Central memory CD8-positive, alpha-beta T cell (primary cell): ENCODE results near the gene USP35.

ENCODE experiments used
- ATAC-seq: fragments of 150-1000 bp; cut with Tn5 transposase; replicated peaks from 2 replicates; pipeline ENCODE4 v1.10.0; 2022; ENCODE audit warnings: mild to moderate bottlenecking, moderate FRiP score, moderate number of reproducible peaks; ENCODE audit not compliant: poor library complexity, severe bottlenecking; ENCODE audit errors: extremely low read depth
- DNase-seq, 2 donors: peaks; one replicate each; pipeline ENCODE4 v3.0.0; 2021; ENCODE audit warnings: low spot score in 2 of 2
- H3K27ac Mint-ChIP-seq: one replicate; pipeline ENCODE4 v1.8.0; 2022; ENCODE audit warnings: low read depth, mild to moderate bottlenecking, moderate library complexity, mixed read lengths
- H3K27me3 Mint-ChIP-seq: one replicate; pipeline ENCODE4 v1.8.0; 2022; ENCODE audit warnings: mixed read lengths
- H3K36me3 Mint-ChIP-seq: one replicate; pipeline ENCODE4 v1.8.0; 2022; ENCODE audit warnings: mild to moderate bottlenecking, moderate library complexity, mixed read lengths; ENCODE audit not compliant: insufficient read depth
- H3K4me1 Mint-ChIP-seq: one replicate; pipeline ENCODE4 v1.8.0; 2022; ENCODE audit warnings: mixed read lengths
- H3K4me3 Mint-ChIP-seq: one replicate; pipeline ENCODE4 v1.8.0; 2022; ENCODE audit warnings: mild to moderate bottlenecking, moderate library complexity, mixed read lengths
- H3K9me3 Mint-ChIP-seq: one replicate; pipeline ENCODE4 v1.8.0; 2022; ENCODE audit warnings: mixed read lengths

Gene USP35

GRCh38 chr11:78205256-78205655 lies 16.5 kb downstream of the USP35 start:
- peaks cover 19% of the 10 kb centered on the region for H3K36me3 Mint-ChIP-seq
- no peak overlapping the region for H3K4me3 Mint-ChIP-seq
- no peak for DNase-seq
- H3K9me3 Mint-ChIP-seq, result no peaks in the 10 kb centered on the region
- H3K4me1 Mint-ChIP-seq, result peaks cover 35% of the 10 kb centered on the region
- H3K27ac Mint-ChIP-seq, result no peak overlapping the region
- ATAC-seq, result no peak
- H3K27me3 Mint-ChIP-seq, result no peaks in the 10 kb centered on the region

GRCh38 chr11:78205691-78206090 lies 17.0 kb downstream of the USP35 start:
- peaks cover 20% of the 10 kb centered on the region for H3K36me3 Mint-ChIP-seq
- H3K27ac Mint-ChIP-seq, result no peak overlapping the region
- H3K4me3 Mint-ChIP-seq, result no peak overlapping the region
- no peaks in the 10 kb centered on the region for H3K27me3 Mint-ChIP-seq
- ATAC-seq, result no peak
- no peaks in the 10 kb centered on the region for H3K9me3 Mint-ChIP-seq
- H3K4me1 Mint-ChIP-seq, result peaks cover 35% of the 10 kb centered on the region
- no peak for DNase-seq

- H3K4me3 Mint-ChIP-seq, result no peak overlapping the region
- peaks cover 20% of the 10 kb centered on the region for H3K36me3 Mint-ChIP-seq
- H3K27ac Mint-ChIP-seq, result peak overlapping the region; percentile 12
- peaks cover 27% of the 10 kb centered on the region for H3K4me1 Mint-ChIP-seq
- DNase-seq, result no peak
- no peaks in the 10 kb centered on the region for H3K9me3 Mint-ChIP-seq
- ATAC-seq, result no peak
- H3K27me3 Mint-ChIP-seq, result no peaks in the 10 kb centered on the region
These were observed 19.0 kb downstream of the USP35 start for GRCh38 chr11:78207532-78208256.

- peak overlapping the region; percentile 78 for H3K27ac Mint-ChIP-seq
- H3K27me3 Mint-ChIP-seq, result no peaks in the 10 kb centered on the region
- no peak for DNase-seq
- H3K9me3 Mint-ChIP-seq, result no peaks in the 10 kb centered on the region
- ATAC-seq, result no peak
- no peak overlapping the region for H3K4me3 Mint-ChIP-seq
- peaks cover 16% of the 10 kb centered on the region for H3K36me3 Mint-ChIP-seq
- peaks cover 20% of the 10 kb centered on the region for H3K4me1 Mint-ChIP-seq
These were observed 19.8 kb downstream of the USP35 start for GRCh38 chr11:78208257-78209165.

- Mint-ChIP-seq H3K9me3 (no peaks in the 10 kb centered on the region), H3K4me3 (no peak overlapping the region), H3K4me1 (peaks cover 17% of the 10 kb centered on the region), H3K27me3 (no peaks in the 10 kb centered on the region), H3K36me3 (peaks cover 18% of the 10 kb centered on the region), H3K27ac (no peak overlapping the region)
- no peak for DNase-seq
- no peak for ATAC-seq
These were observed 20.8 kb downstream of the USP35 start for GRCh38 chr11:78209478-78209877.

GRCh38 chr11:78210000-78210608 lies 21.4 kb downstream of the USP35 start:
- no peak overlapping the region for H3K4me3 Mint-ChIP-seq
- DNase-seq (no peak), ATAC-seq (no peak)
- no peaks in the 10 kb centered on the region for H3K9me3 Mint-ChIP-seq
- no peaks in the 10 kb centered on the region for H3K27me3 Mint-ChIP-seq
- H3K36me3 Mint-ChIP-seq, result peaks cover 20% of the 10 kb centered on the region
- H3K27ac Mint-ChIP-seq, result no peak overlapping the region
- H3K4me1 Mint-ChIP-seq, result peaks cover 12% of the 10 kb centered on the region

- Mint-ChIP-seq H3K4me1 (peaks cover 12% of the 10 kb centered on the region), H3K9me3 (no peaks in the 10 kb centered on the region), H3K36me3 (peaks cover 18% of the 10 kb centered on the region), H3K27ac (no peak overlapping the region), H3K4me3 (no peak overlapping the region), H3K27me3 (no peaks in the 10 kb centered on the region)
- ATAC-seq (no peak), DNase-seq (no peak)
These were observed 22.8 kb downstream of the USP35 start for GRCh38 chr11:78211565-78211964.

GRCh38 chr11:78212586-78213371 lies 24.1 kb downstream of the USP35 start:
- Mint-ChIP-seq H3K9me3 (no peaks in the 10 kb centered on the region), H3K4me1 (peaks cover 12% of the 10 kb centered on the region), H3K27ac (no peak overlapping the region), H3K27me3 (no peaks in the 10 kb centered on the region), H3K4me3 (no peak overlapping the region), H3K36me3 (peaks cover 19% of the 10 kb centered on the region)
- DNase-seq (no peak), ATAC-seq (no peak)

- ATAC-seq (no peak), DNase-seq (no peak)
- H3K27ac Mint-ChIP-seq, result no peak overlapping the region
- H3K4me3 Mint-ChIP-seq, result no peak overlapping the region
- no peaks in the 10 kb centered on the region for H3K9me3 Mint-ChIP-seq
- H3K27me3 Mint-ChIP-seq, result no peaks in the 10 kb centered on the region
- peaks cover 12% of the 10 kb centered on the region for H3K4me1 Mint-ChIP-seq
- peaks cover 16% of the 10 kb centered on the region for H3K36me3 Mint-ChIP-seq
These were observed 25.0 kb downstream of the USP35 start for GRCh38 chr11:78213526-78214330.

GRCh38 chr11:78214331-78215194 lies 25.8 kb downstream of the USP35 start:
- Mint-ChIP-seq H3K4me1 (peaks cover 12% of the 10 kb centered on the region), H3K36me3 (peaks cover 18% of the 10 kb centered on the region), H3K27me3 (no peaks in the 10 kb centered on the region), H3K27ac (no peak overlapping the region), H3K4me3 (no peak overlapping the region), H3K9me3 (no peaks in the 10 kb centered on the region)
- ATAC-seq, result no peak
- DNase-seq, result no peak

- H3K36me3 Mint-ChIP-seq, result peaks cover 18% of the 10 kb centered on the region
- peaks cover 12% of the 10 kb centered on the region for H3K4me1 Mint-ChIP-seq
- no peaks in the 10 kb centered on the region for H3K9me3 Mint-ChIP-seq
- H3K27me3 Mint-ChIP-seq, result no peaks in the 10 kb centered on the region
- H3K4me3 Mint-ChIP-seq, result no peak overlapping the region
- no peak overlapping the region for H3K27ac Mint-ChIP-seq
- no peak for DNase-seq
- no peak for ATAC-seq
These were observed 27.3 kb downstream of the USP35 start for GRCh38 chr11:78216021-78216420.
